ENCODE data around the gene LRRC59.
"Not testable (repeated sequence)": the region's sequence is repeated elsewhere in the genome, so short reads cannot be mapped to it uniquely, and the experiment has no call there.

The LRRC59 gene

GRCh38 chr17:50344731-50345365 lies 52.5 kb downstream of the LRRC59 start:
- DNase-seq, result no peak

- DNase-seq, result no peak
Observed at GRCh38 chr17:50339381-50339780, 57.9 kb downstream of the LRRC59 start.

GRCh38 chr17:50338645-50339044 lies 58.7 kb downstream of the LRRC59 start:
- DNase-seq, result no peak

- no peak for DNase-seq
Observed at GRCh38 chr17:50337956-50338355, 59.4 kb downstream of the LRRC59 start.

GRCh38 chr17:50333291-50334057 lies 63.8 kb downstream of the LRRC59 start:
- not testable (repeated sequence) for DNase-seq

GRCh38 chr17:50332196-50332595 lies 65.1 kb downstream of the LRRC59 start:
- DNase-seq, result no peak
